Gastroesophageal sphincter (tissue), 4 donors: ENCODE measurements around the gene SV2C. TPM values are rescaled to one million over a fixed set of nuclear protein-coding genes. Genes with fewer than 3 reads are reported as not detected.

ENCODE experiments used
- ATAC-seq: fragments of 150-250 bp; one replicate; pipeline ENCODE4 v1.9.1; 2016; ENCODE audit warnings: mild to moderate bottlenecking, moderate library complexity
- H3K27ac ChIP-seq, 4 donors: fragments of 200-600 bp; sonication (generic) in 3 of 4; 1 replicate in 3 of 4; 2 replicates in 1 of 4; pipeline ENCODE4 v1.5.1; 2016 to 2019
- H3K27me3 ChIP-seq: fragments of 200-600 bp; sonication (generic); one replicate; pipeline ENCODE4 v1.5.1; 2019
- H3K36me3 ChIP-seq, 2 donors: fragments of 200-600 bp; sonication (generic); one replicate each; pipeline ENCODE4 v1.5.1; 2019; ENCODE audit warnings: control low read depth in 1 of 2
- H3K4me1 ChIP-seq, 3 donors: fragments of 200-600 bp; sonication (generic); 1 replicate in 2 of 3; 2 replicates in 1 of 3; pipeline ENCODE4 v1.5.1; 2016 to 2019; ENCODE audit warnings: control low read depth in 2 of 3
- H3K4me3 ChIP-seq, 2 donors: fragments of 200-600 bp; sonication (generic); one replicate each; pipeline ENCODE4 v1.5.1; 2019; ENCODE audit warnings: mild to moderate bottlenecking in 1 of 2, moderate library complexity in 1 of 2
- H3K9me3 ChIP-seq, 3 donors: fragments of 200-600 bp; sonication (generic); one replicate each; pipeline ENCODE4 v1.5.1; 2017 to 2019; ENCODE audit warnings: control low read depth in 2 of 3
- CTCF ChIP-seq, 4 experiments: fragments of 200-600 bp in 2 of 4; fragments of 450-650 bp in 2 of 4; sonication (generic) in 1 of 4; IDR thresholded peaks; one replicate each; pipeline ENCODE4 v1.5.1; 2017 to 2019; ENCODE audit warnings: antibody characterized with exemption in 4 of 4, mild to moderate bottlenecking in 2 of 4, moderate library complexity in 2 of 4
- EP300 ChIP-seq: sonication (generic); formaldehyde crosslinking; IDR thresholded peaks from one replicate; pipeline ENCODE4 v1.6.1; 2017; ENCODE audit warnings: antibody characterized with exemption, mild to moderate bottlenecking
- POLR2A ChIP-seq, 2 donors: fragments of 450-650 bp; IDR thresholded peaks; one replicate each; pipeline ENCODE4 v1.6.1; 2017; ENCODE audit warnings: antibody characterized with exemption in 2 of 2, mild to moderate bottlenecking in 2 of 2, moderate library complexity in 1 of 2
- POLR2AphosphoS5 ChIP-seq: sonication (generic); formaldehyde crosslinking; IDR thresholded peaks from one replicate; pipeline ENCODE4 v1.6.1; 2017; ENCODE audit warnings: antibody characterized with exemption
- WGBS, 2 donors: methylation state at CpG; one replicate each; pipeline ENCODE4 v1.1.5; 2018; ENCODE audit warnings: low coverage in 1 of 2; 5-methylcytosine and 5-hydroxymethylcytosine counted together
- total RNA-seq, 4 donors: library from RNA; depleted of rRNA; stranded (reverse); fragments of >200 nt; gene quantifications; one replicate each; pipeline ENCODE4 v1.1.0, GENCODE V29; 2016

The SV2C gene
- total RNA-seq, 4 donors from 2014 or later = 0.16 to 0.67 (median 0.39) TPM

- H3K27me3 ChIP-seq = peaks cover 19% of the 10 kb centered on the region
- ATAC-seq = no peak
- H3K36me3 ChIP-seq = no peaks in the 10 kb centered on the region
- TF ChIP-seq POLR2AphosphoS5 (no peak), EP300 (no peak), CTCF (IDR thresholded peaks at IDR 0.05) (no peak), POLR2A (IDR thresholded peaks at IDR 0.05) (no peak)
- no peaks in the 10 kb centered on the region for H3K9me3 ChIP-seq
- 36 to 53% methylated on average over 3 of the region's 3 CpGs for WGBS, 2 donors
- H3K4me1 ChIP-seq = no peaks in the 10 kb centered on the region
- no peak overlapping the region for H3K4me3 ChIP-seq
- no peak overlapping the region for H3K27ac ChIP-seq
Measured at GRCh38 chr5:76137887-76138542, 54.8 kb downstream of the SV2C start.

- TF ChIP-seq POLR2A (IDR thresholded peaks at IDR 0.05) (no peak), EP300 (no peak), CTCF (IDR thresholded peaks at IDR 0.05) (no peak), POLR2AphosphoS5 (no peak)
- H3K36me3 ChIP-seq = no peaks in the 10 kb centered on the region
- peaks cover 5% of the 10 kb centered on the region for H3K27me3 ChIP-seq
- ATAC-seq = no peak
- no peak overlapping the region for H3K27ac ChIP-seq
- H3K4me3 ChIP-seq = no peak overlapping the region
- no peaks in the 10 kb centered on the region for H3K4me1 ChIP-seq
- WGBS, 2 donors = 70 to 75% methylated on average over 3 of the region's 3 CpGs
- H3K9me3 ChIP-seq = no peaks in the 10 kb centered on the region
Measured at GRCh38 chr5:76143884-76144283, 60.7 kb downstream of the SV2C start.

DNA sequence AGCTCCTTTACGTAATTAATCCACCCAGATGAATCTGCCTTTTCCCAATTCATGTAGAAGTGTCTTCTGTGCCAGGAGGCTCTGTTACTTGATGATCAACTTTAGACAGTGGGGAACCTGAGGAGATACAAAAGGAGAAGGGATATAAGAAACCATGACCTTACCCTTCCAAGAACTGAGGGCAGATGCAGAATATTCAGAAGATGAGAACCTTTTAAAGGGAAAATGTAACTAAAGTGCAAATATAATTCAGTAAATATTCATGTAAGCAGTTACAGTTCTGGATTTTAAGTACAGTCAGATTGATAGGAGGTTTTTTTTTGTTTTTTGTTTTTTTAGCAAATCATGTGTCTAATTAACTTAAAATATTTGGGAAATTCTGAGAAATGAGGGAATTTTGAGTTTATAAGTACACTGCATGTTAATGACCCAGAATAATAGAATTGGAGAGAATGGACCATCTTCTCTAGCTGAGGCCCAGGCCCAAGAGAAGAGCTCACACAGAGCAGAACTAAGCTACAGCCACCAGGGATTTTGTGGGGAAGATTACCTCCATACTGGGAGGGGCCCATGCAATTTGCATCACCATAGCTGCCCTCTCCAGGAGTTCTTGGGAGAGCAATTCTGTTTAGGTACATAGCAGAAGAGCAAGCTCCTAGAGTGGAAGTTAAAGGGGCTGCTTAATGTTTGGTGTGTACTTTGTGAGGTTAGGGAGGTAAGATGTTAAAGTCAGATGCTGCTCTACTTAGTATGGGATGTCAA is 61.5 kb downstream of the SV2C start:
- H3K27ac ChIP-seq = no peak overlapping the region
- TF ChIP-seq CTCF (IDR thresholded peaks at IDR 0.05) = no peak
- no peak for TF ChIP-seq EP300
- TF ChIP-seq POLR2A (IDR thresholded peaks at IDR 0.05) = no peak
- TF ChIP-seq POLR2AphosphoS5 = no peak
- 20% methylated on average over 1 of the region's 1 CpG; no CpG with 5 or more reads in 1 of the 2 donors for WGBS, 2 donors
- no peaks in the 10 kb centered on the region for H3K27me3 ChIP-seq
- H3K36me3 ChIP-seq = no peaks in the 10 kb centered on the region
- no peaks in the 10 kb centered on the region for H3K4me1 ChIP-seq
- ATAC-seq = no peak
- no peaks in the 10 kb centered on the region for H3K9me3 ChIP-seq
- no peak overlapping the region for H3K4me3 ChIP-seq

DNA sequence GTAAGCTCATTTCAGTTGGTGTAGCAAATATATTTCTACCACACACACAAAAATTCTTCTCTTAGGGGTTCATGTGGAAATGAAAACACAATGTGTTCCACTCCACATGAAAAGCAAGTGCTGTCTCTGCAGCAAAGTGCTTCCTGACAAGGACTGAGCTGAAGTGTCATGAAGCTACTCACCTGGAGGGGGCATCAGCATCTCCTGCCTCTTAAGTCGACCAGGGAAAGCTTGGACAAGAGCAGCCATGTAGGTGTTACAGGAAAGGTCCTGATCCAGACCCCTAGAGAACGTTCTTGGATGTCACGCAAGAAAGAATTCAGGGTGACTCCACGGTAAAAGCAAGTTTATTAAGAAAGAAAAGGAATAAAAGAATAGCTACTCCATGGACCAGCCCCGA is 62.8 kb downstream of the SV2C start:
- Histone ChIP-seq H3K27ac (no peak overlapping the region), H3K9me3 (no peaks in the 10 kb centered on the region), H3K4me1 (no peaks in the 10 kb centered on the region), H3K4me3 (no peak overlapping the region), H3K27me3 (no peaks in the 10 kb centered on the region), H3K36me3 (no peaks in the 10 kb centered on the region)
- ATAC-seq = no peak
- 47 to 52% methylated on average over 3 to 4 of the region's 5 CpGs for WGBS, 2 donors
- no peak for TF ChIP-seq EP300
- no peak for TF ChIP-seq CTCF (IDR thresholded peaks at IDR 0.05)

- no peak overlapping the region for H3K4me3 ChIP-seq
- ATAC-seq = no peak
- no peaks in the 10 kb centered on the region for H3K4me1 ChIP-seq
- H3K27me3 ChIP-seq = no peaks in the 10 kb centered on the region
- no peak for TF ChIP-seq CTCF (IDR thresholded peaks at IDR 0.05)
- no peak for TF ChIP-seq POLR2AphosphoS5
- no peak for TF ChIP-seq POLR2A (IDR thresholded peaks at IDR 0.05)
- TF ChIP-seq EP300 = no peak
- no peaks in the 10 kb centered on the region for H3K9me3 ChIP-seq
- H3K36me3 ChIP-seq = no peaks in the 10 kb centered on the region
- H3K27ac ChIP-seq = no peak overlapping the region
- 33 to 67% methylated on average over 1 of the region's 1 CpG for WGBS, 2 donors
Measured at GRCh38 chr5:76149636-76150035, 66.5 kb downstream of the SV2C start.
